ENCODE measurements around the gene RIMKLB.
"Not testable (repeated sequence)": the region's sequence is repeated elsewhere in the genome, so short reads cannot be mapped to it uniquely, and the experiment has no call there.

RIMKLB gene

DNA sequence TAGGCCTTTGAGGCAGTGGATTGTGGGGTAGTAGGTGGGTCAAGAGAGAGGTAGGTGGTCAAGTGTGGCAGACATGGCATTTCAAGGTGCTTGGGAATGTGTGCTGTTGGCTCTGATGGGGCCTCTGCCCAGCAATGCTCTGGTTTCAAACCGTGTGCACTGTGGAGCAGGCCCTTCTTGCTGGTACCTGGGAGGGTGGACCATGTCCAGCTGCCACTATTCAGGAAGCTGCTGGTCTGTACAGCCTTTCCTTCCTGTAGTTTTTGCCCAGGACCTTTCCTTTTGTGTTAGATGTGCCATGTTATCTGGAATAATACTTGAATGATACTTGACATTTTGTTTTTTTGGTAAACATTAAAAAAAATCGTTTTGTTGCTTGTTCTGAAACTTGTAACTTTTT lies 14.8 kb downstream of the RIMKLB start:
- H3K9me3 ChIP-seq (ENCODE audit: control insufficient read depth, insufficient read depth, low read depth, low read length): no peaks in the 10 kb centered on the region
- 0 out of 2 replicates have a peak, but pooled peaks cover 3% of the 10 kb centered on the region for H3K4me1 ChIP-seq (ENCODE audit: control insufficient read depth, insufficient read depth, low read length)
- peaks cover 43% of the 10 kb centered on the region for H3K36me3 ChIP-seq (ENCODE audit: control insufficient read depth, insufficient read depth, low read length)
- no peak overlapping the region for H3K9ac ChIP-seq (ENCODE audit: low read length)
- H3K4me3 ChIP-seq (ENCODE audit: low read depth, low read length): no peak overlapping the region
- H3K27ac ChIP-seq (ENCODE audit: low read depth, low read length): no peak overlapping the region
- H3K27me3 ChIP-seq (ENCODE audit: control insufficient read depth, insufficient read depth, low read length): no peaks in the 10 kb centered on the region

DNA sequence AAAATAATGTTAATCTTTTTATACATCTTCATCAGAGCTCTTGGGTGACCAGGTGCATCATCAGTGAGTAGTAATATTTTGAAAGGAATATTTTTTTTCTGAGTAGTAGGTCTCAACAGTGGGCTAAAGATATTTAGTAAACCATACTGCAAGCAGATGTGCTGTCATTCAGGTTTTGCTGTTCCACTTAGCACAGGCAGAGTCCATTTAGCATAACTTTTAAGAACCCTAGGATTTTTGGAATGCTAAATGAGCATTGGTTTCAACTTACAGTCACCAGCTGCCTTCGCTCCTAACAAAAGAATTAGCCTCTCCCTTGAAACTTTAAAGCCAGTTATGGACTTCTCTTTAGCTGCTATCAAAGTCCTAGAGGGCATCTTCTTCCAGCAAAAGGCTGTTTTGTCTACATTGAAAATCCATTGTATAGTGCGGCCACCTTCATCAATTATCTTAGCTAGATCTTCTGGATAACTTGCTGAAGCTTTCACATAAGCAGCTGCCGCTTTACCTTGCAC lies 24.6 kb downstream of the RIMKLB start:
- H3K9ac ChIP-seq (ENCODE audit: low read length): no peak overlapping the region
- no peak overlapping the region for H3K27ac ChIP-seq (ENCODE audit: low read depth, low read length)
- no peaks in the 10 kb centered on the region for H3K27me3 ChIP-seq (ENCODE audit: control insufficient read depth, insufficient read depth, low read length)
- peaks cover 31% of the 10 kb centered on the region for H3K4me1 ChIP-seq (ENCODE audit: control insufficient read depth, insufficient read depth, low read length)
- no peaks in the 10 kb centered on the region for H3K9me3 ChIP-seq (ENCODE audit: control insufficient read depth, insufficient read depth, low read depth, low read length)
- no peak overlapping the region for H3K4me3 ChIP-seq (ENCODE audit: low read depth, low read length)
- peaks cover 72% of the 10 kb centered on the region for H3K36me3 ChIP-seq (ENCODE audit: control insufficient read depth, insufficient read depth, low read length)

DNA sequence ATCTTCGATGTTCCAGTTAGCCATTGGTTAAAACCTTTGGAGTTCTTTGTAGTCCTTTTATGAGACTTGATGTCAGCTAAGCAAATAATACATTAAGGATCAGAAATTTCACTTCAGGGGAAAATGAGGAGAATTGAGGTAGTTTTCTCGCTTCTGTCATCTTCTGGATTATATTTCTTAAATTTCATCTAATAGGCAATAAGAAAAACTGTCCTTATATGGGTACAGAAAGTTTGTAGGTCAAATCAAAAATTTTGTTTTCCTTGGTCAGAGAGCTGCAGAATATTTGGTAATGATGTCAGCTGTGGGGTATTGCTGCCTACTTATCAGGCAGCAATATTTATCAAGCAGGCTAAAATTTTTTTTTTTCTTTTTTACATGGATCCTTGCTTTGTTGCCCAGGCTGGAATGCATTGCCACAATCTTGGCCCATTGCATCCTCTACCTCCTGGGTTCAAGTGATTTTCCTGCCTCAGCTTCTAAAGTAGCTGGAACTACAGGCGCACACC lies 37.1 kb downstream of the RIMKLB start:
- no peak overlapping the region for H3K4me3 ChIP-seq (ENCODE audit: low read depth, low read length)
- H3K9me3 ChIP-seq (ENCODE audit: control insufficient read depth, insufficient read depth, low read depth, low read length): no peaks in the 10 kb centered on the region
- peaks cover 16% of the 10 kb centered on the region for H3K36me3 ChIP-seq (ENCODE audit: control insufficient read depth, insufficient read depth, low read length)
- peaks cover 15% of the 10 kb centered on the region for H3K4me1 ChIP-seq (ENCODE audit: control insufficient read depth, insufficient read depth, low read length)
- H3K27ac ChIP-seq (ENCODE audit: low read depth, low read length): no peak overlapping the region; the same call in 1 of the 2 replicates
- H3K27me3 ChIP-seq (ENCODE audit: control insufficient read depth, insufficient read depth, low read length): no peaks in the 10 kb centered on the region
- H3K9ac ChIP-seq (ENCODE audit: low read length): no peak overlapping the region

DNA sequence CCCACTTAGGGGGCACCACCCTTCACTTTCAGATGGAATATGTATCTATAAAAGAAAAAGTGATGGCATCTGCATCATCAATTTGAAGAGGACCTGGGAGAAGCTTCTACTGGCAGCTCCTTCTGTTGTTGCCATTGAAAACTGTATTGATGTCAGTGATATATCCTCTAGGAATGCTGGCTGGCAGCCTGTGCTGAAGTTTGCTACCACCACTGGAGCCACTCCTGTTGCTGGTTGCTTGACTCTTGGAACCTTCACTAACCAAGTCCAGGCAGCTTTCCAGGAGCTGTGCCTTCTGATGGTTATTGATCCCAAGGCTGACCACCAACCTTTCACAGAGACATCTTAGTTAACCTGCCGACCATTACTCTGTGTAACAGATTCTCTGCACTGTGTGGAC lies 44.7 kb downstream of the RIMKLB start:
- H3K4me1 ChIP-seq (ENCODE audit: control insufficient read depth, insufficient read depth, low read length): no peaks in the 10 kb centered on the region
- H3K9me3 ChIP-seq (ENCODE audit: control insufficient read depth, insufficient read depth, low read depth, low read length): no peaks in the 10 kb centered on the region
- no peak overlapping the region for H3K4me3 ChIP-seq (ENCODE audit: low read depth, low read length)
- no peak overlapping the region for H3K27ac ChIP-seq (ENCODE audit: low read depth, low read length)
- H3K27me3 ChIP-seq (ENCODE audit: control insufficient read depth, insufficient read depth, low read length): no peaks in the 10 kb centered on the region
- no peak overlapping the region for H3K9ac ChIP-seq (ENCODE audit: low read length)
- peaks cover 31% of the 10 kb centered on the region for H3K36me3 ChIP-seq (ENCODE audit: control insufficient read depth, insufficient read depth, low read length)

DNA sequence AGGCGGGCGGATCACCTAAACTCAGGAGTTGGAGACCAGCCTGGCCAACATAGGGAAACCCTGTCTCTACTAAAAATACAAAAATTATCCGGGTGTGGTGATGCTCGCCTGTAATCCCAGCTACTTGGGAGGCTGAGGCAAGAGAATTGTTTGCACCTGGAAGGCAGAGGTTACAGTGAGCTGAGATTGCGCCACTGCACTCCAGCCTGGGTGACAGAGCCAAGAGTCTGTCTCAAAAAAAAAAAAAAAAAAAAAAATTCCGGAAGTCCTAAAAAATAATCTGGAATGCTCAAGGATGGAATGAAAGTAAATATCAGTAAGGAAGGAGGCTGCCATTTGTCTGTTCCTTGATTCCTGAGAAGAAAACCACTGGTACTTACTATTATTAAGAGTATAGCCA lies 45.3 kb downstream of the RIMKLB start:
- not testable (repeated sequence) for H3K4me3 ChIP-seq (ENCODE audit: low read depth, low read length); H3K27ac ChIP-seq (ENCODE audit: low read depth, low read length); H3K9ac ChIP-seq (ENCODE audit: low read length); H3K27me3 ChIP-seq (ENCODE audit: control insufficient read depth, insufficient read depth, low read length); H3K9me3 ChIP-seq (ENCODE audit: control insufficient read depth, insufficient read depth, low read depth, low read length); H3K4me1 ChIP-seq (ENCODE audit: control insufficient read depth, insufficient read depth, low read length)
- peaks cover 31% of the 10 kb centered on the region for H3K36me3 ChIP-seq (ENCODE audit: control insufficient read depth, insufficient read depth, low read length)

DNA sequence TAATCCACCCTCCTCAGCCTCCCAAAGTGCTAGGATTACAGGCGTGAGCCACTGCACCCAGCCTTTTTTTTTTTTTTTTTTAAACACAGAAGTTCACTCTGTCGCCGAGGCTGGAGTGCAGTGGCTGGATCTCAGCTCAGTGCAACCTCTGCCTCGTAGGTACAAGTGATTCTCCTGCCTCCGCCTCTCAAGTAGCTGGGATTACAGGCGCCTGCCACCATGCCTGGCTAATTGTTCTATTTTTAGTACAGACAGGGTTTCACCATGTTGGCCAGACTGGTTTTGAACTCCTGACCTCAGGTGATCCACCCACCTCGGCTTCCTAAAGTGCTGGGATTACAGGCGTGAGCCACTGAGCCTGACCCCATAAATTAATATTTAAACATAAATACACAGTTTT lies 47.8 kb downstream of the RIMKLB start:
- not testable (repeated sequence) for H3K4me3 ChIP-seq (ENCODE audit: low read depth, low read length); H3K27ac ChIP-seq (ENCODE audit: low read depth, low read length); H3K4me1 ChIP-seq (ENCODE audit: control insufficient read depth, insufficient read depth, low read length); H3K9me3 ChIP-seq (ENCODE audit: control insufficient read depth, insufficient read depth, low read depth, low read length); H3K27me3 ChIP-seq (ENCODE audit: control insufficient read depth, insufficient read depth, low read length); H3K9ac ChIP-seq (ENCODE audit: low read length)
- peaks cover 31% of the 10 kb centered on the region for H3K36me3 ChIP-seq (ENCODE audit: control insufficient read depth, insufficient read depth, low read length)

DNA sequence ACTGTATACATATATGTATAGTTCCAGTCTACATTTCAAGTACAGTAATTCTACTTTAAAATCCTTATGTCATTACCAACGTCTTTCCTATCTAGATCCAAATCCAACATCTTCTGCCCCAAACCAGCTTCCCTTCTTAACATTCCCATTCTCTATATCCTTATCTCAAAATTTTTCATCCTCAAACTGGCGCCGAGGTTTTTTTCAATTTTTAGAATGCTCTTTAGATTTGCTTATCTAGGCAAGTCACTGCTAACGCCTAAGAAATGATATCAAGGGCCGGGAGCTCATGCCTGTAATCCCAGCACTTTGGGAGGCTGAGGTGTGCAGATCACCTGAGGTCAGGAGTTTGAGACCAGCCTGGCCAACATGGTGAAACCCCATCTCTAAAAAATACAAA lies 48.3 kb downstream of the RIMKLB start:
- Histone ChIP-seq H3K4me3 (ENCODE audit: low read depth, low read length) (no peak overlapping the region), H3K4me1 (ENCODE audit: control insufficient read depth, insufficient read depth, low read length) (no peaks in the 10 kb centered on the region), H3K36me3 (ENCODE audit: control insufficient read depth, insufficient read depth, low read length) (peaks cover 35% of the 10 kb centered on the region), H3K27ac (ENCODE audit: low read depth, low read length) (no peak overlapping the region), H3K9me3 (ENCODE audit: control insufficient read depth, insufficient read depth, low read depth, low read length) (no peaks in the 10 kb centered on the region), H3K9ac (ENCODE audit: low read length) (no peak overlapping the region), H3K27me3 (ENCODE audit: control insufficient read depth, insufficient read depth, low read length) (no peaks in the 10 kb centered on the region)

DNA sequence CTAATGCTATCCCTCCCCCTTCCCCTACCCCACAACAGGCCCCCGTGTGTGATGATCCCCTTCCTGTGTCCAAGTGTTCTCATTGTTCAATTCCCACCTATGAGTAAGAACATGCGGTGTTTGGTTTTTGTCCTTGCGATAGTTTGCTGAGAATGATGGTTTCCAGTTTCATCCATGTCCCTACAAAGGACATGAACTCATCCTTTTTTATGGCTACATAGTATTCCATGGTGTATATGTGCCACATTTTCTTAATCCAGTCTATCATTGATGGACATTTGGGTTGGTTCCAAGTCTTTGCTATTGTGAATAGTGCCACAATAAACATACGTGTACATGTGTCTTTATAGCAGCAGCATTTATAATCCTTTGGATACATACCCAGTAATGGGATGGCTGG lies 62.3 kb downstream of the RIMKLB start:
- not testable (repeated sequence) for H3K4me1 ChIP-seq (ENCODE audit: control insufficient read depth, insufficient read depth, low read length); H3K9me3 ChIP-seq (ENCODE audit: control insufficient read depth, insufficient read depth, low read depth, low read length); H3K27me3 ChIP-seq (ENCODE audit: control insufficient read depth, insufficient read depth, low read length); H3K9ac ChIP-seq (ENCODE audit: low read length); H3K4me3 ChIP-seq (ENCODE audit: low read depth, low read length); H3K27ac ChIP-seq (ENCODE audit: low read depth, low read length)
- H3K36me3 ChIP-seq (ENCODE audit: control insufficient read depth, insufficient read depth, low read length): peaks cover 43% of the 10 kb centered on the region

DNA sequence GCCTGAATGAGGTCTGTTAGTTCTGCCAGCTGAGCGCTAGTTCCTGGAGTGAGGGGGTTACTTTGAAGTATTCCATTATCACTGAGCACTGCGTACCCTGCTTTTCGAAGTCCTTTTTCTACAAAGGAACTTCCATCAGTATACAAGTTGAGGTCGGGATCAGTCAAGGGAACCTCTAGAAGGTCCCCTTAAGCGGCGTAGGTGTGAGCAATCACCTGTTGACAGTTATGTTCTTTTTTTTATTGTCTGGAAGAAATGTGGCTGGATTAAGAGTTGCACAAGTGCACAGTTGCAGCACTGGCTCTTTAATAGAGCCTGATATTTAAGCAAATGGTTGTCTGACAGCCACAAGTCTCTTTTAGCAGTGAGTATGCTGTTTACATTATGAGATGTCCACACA lies 64.9 kb downstream of the RIMKLB start:
- peaks cover 28% of the 10 kb centered on the region for H3K36me3 ChIP-seq (ENCODE audit: control insufficient read depth, insufficient read depth, low read length)
- not testable (repeated sequence) for H3K9me3 ChIP-seq (ENCODE audit: control insufficient read depth, insufficient read depth, low read depth, low read length); H3K27me3 ChIP-seq (ENCODE audit: control insufficient read depth, insufficient read depth, low read length); H3K27ac ChIP-seq (ENCODE audit: low read depth, low read length); H3K9ac ChIP-seq (ENCODE audit: low read length); H3K4me1 ChIP-seq (ENCODE audit: control insufficient read depth, insufficient read depth, low read length); H3K4me3 ChIP-seq (ENCODE audit: low read depth, low read length)

DNA sequence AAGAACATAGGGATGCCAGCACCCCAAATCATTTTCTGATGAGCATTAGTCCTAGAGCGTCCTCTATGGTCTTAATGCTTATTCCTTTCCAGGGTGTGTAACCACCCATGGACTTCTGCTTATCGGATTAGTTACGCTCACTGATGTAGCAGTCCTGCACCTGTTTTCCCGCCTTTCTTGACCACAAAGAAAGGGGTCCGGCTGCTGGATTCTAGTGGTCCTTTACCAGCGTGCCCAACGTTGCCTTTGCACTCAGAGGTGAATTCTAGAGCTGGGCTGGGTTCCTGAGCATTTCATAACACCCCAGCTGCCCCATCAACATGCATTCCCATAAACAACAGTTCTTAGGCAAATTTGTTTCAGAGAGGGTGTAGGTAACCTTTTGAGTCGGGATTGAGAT lies 68.3 kb downstream of the RIMKLB start:
- not testable (repeated sequence) for H3K4me1 ChIP-seq (ENCODE audit: control insufficient read depth, insufficient read depth, low read length); H3K9me3 ChIP-seq (ENCODE audit: control insufficient read depth, insufficient read depth, low read depth, low read length); H3K27me3 ChIP-seq (ENCODE audit: control insufficient read depth, insufficient read depth, low read length); H3K9ac ChIP-seq (ENCODE audit: low read length); H3K27ac ChIP-seq (ENCODE audit: low read depth, low read length); H3K4me3 ChIP-seq (ENCODE audit: low read depth, low read length)
- H3K36me3 ChIP-seq (ENCODE audit: control insufficient read depth, insufficient read depth, low read length): peaks cover 28% of the 10 kb centered on the region

DNA sequence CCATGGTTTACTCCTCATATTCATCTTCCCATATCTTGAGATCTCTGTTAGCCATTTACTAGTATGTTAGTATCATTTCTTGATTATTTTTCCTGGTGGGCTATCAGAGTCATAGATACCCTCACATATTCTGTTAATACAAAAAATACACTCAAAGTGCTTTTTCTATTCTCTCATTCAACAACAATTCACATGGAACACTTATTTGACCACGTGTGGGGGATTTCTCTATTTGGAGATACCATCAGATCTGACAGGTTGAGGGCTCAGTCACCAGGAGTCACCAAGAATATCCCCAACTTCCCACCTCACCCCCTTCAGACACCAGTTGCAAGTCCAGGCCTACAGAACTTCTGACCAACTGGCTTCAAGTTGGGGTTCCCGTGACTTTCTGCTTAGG lies 72.7 kb downstream of the RIMKLB start:
- no peak overlapping the region for H3K27ac ChIP-seq (ENCODE audit: low read depth, low read length)
- no peaks in the 10 kb centered on the region; the same call in 1 of the 2 replicates for H3K4me1 ChIP-seq (ENCODE audit: control insufficient read depth, insufficient read depth, low read length)
- no peak overlapping the region for H3K4me3 ChIP-seq (ENCODE audit: low read depth, low read length)
- H3K9me3 ChIP-seq (ENCODE audit: control insufficient read depth, insufficient read depth, low read depth, low read length): no peaks in the 10 kb centered on the region
- H3K36me3 ChIP-seq (ENCODE audit: control insufficient read depth, insufficient read depth, low read length): peaks cover 53% of the 10 kb centered on the region
- H3K9ac ChIP-seq (ENCODE audit: low read length): no peak overlapping the region
- H3K27me3 ChIP-seq (ENCODE audit: control insufficient read depth, insufficient read depth, low read length): no peaks in the 10 kb centered on the region

DNA sequence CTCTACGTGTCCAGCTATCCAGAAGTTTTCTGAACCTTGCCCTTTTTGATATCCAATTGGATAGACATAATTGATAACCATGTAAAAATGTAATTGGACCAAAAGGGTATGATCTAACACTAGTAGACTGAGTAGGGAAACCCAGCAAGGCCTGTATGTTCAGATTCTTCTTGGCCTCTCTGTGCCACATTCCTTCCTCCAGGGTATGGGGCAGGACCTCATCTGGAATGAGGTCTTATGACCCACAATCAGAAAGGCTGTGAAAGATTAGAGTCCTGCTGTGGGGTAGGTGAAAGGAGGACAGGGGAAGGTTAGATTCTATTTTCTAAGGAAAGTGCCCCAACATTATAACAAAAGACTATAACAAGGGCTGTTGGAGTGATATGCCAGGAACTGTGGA lies 73.3 kb downstream of the RIMKLB start:
- no peaks in the 10 kb centered on the region for H3K27me3 ChIP-seq (ENCODE audit: control insufficient read depth, insufficient read depth, low read length)
- no peak overlapping the region for H3K27ac ChIP-seq (ENCODE audit: low read depth, low read length)
- no peaks in the 10 kb centered on the region for H3K9me3 ChIP-seq (ENCODE audit: control insufficient read depth, insufficient read depth, low read depth, low read length)
- H3K4me3 ChIP-seq (ENCODE audit: low read depth, low read length): no peak overlapping the region
- peaks cover 57% of the 10 kb centered on the region for H3K36me3 ChIP-seq (ENCODE audit: control insufficient read depth, insufficient read depth, low read length)
- no peak overlapping the region for H3K9ac ChIP-seq (ENCODE audit: low read length)
- H3K4me1 ChIP-seq (ENCODE audit: control insufficient read depth, insufficient read depth, low read length): no peaks in the 10 kb centered on the region; the same call in 1 of the 2 replicates
